SK-N-SH treated with all-trans-retinoic acid at 6 μM for 48 hours (cell line): ENCODE data around the gene ADAMTS17.

ENCODE experiments used
- ARNTL ChIP-seq: fragments of 450-650 bp; formaldehyde crosslinking; IDR thresholded peaks from 2 replicates; pipeline ENCODE4 v1.5.0; 2020; ENCODE audit warnings: low read depth, mild to moderate bottlenecking, moderate library complexity, borderline replicate concordance
- CREB5 ChIP-seq: fragments of 250-450 bp; sonication (Bioruptor Pico); IDR thresholded peaks from 2 replicates; pipeline ENCODE4 v1.5.1; 2020; ENCODE audit warnings: low read depth, mild to moderate bottlenecking, moderate library complexity
- CSDC2 ChIP-seq: fragments of 250-450 bp; sonication (Bioruptor Pico); IDR thresholded peaks from 2 replicates; pipeline ENCODE4 v1.5.0; 2020; ENCODE audit warnings: mild to moderate bottlenecking, moderate library complexity
- GLIS3 ChIP-seq: fragments of 250-450 bp; sonication (Bioruptor Pico); IDR thresholded peaks from 2 replicates; pipeline ENCODE4 v1.5.0; 2020; ENCODE audit warnings: mild to moderate bottlenecking, moderate library complexity
- PATZ1 ChIP-seq: fragments of 250-450 bp; sonication (Bioruptor Pico); IDR thresholded peaks from 2 replicates; pipeline ENCODE4 v1.8.0; 2020; ENCODE audit warnings: mild to moderate bottlenecking, moderate library complexity, borderline replicate concordance
- PPARA ChIP-seq: fragments of 250-450 bp; sonication (Bioruptor Pico); IDR thresholded peaks from 2 replicates; pipeline ENCODE4 v1.5.0; 2020; ENCODE audit warnings: mild to moderate bottlenecking, borderline replicate concordance
- ZC3H10 ChIP-seq: fragments of 250-450 bp; sonication (Bioruptor Pico); IDR thresholded peaks from 2 replicates; pipeline ENCODE4 v1.5.1; 2021; ENCODE audit warnings: mild to moderate bottlenecking, moderate library complexity
- ZFP3 ChIP-seq: fragments of 250-450 bp; sonication (Bioruptor Pico); IDR thresholded peaks from 2 replicates; pipeline ENCODE4 v1.5.0; 2020; ENCODE audit warnings: mild to moderate bottlenecking, moderate library complexity
- ZFP30 ChIP-seq: fragments of 450-650 bp; formaldehyde crosslinking; IDR thresholded peaks from 2 replicates; pipeline ENCODE4 v1.5.0; 2022; ENCODE audit warnings: mild to moderate bottlenecking, moderate library complexity
- ZNF565 ChIP-seq: fragments of 450-650 bp; formaldehyde crosslinking; conservative IDR thresholded peaks from 2 replicates; pipeline ENCODE4 v1.5.0; 2020; ENCODE audit warnings: low read depth, mild to moderate bottlenecking, moderate library complexity
- ZNF70 ChIP-seq: fragments of 450-650 bp; formaldehyde crosslinking; IDR thresholded peaks from 2 replicates; pipeline ENCODE4 v1.5.0; 2020; ENCODE audit warnings: mild to moderate bottlenecking, moderate library complexity
- ZNF8 ChIP-seq: fragments of 450-650 bp; formaldehyde crosslinking; IDR thresholded peaks from 2 replicates; pipeline ENCODE4 v1.5.0; 2020; ENCODE audit warnings: mild to moderate bottlenecking, moderate library complexity
- TF ChIP-seq, protein P1 (sequence below): fragments of 250-450 bp; sonication (Bioruptor Pico); IDR thresholded peaks from 2 replicates; pipeline ENCODE4 v1.5.1; 2021; ENCODE audit warnings: mild to moderate bottlenecking, moderate library complexity
- TF ChIP-seq, protein P2 (sequence below): fragments of 250-450 bp; sonication (Bioruptor Pico); IDR thresholded peaks from 2 replicates; pipeline ENCODE4 v1.8.0; 2021; ENCODE audit warnings: low read depth, mild to moderate bottlenecking, moderate library complexity, borderline replicate concordance

DNA sequence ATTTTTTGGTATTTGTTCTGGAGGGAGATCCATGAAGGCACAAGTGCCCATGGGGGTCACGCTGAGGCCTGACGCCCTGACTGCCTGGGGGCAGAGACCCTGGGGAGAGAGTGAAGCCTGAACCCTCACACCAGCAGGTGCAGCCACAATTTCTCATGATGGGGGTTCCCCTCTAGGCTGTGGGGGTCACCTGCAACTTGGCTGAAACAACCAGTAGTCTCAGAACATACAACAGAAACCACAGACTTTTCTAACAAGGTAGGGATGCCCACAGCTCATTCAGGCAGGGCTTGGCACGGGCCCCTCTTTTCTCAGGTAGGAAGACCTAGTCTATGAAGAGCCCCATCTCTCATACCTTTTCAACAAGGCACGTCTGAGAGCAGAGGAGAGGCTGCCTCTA lies 245.1 kb downstream of the ADAMTS17 start:
- TF ChIP-seq ZNF565 (CRISPR knock-in tag) (no peak), PATZ1 (CRISPR knock-in tag) (no peak), ZC3H10 (CRISPR knock-in tag) (no peak), ZNF8 (no peak), PPARA (CRISPR knock-in tag) (no peak), ZFP3 (CRISPR knock-in tag) (no peak), ZFP30 (CRISPR knock-in tag) (no peak), CREB5 (CRISPR knock-in tag) (no peak), ZNF70 (CRISPR knock-in tag) (no peak), CSDC2 (CRISPR knock-in tag) (no peak), GLIS3 (CRISPR knock-in tag) (no peak), ARNTL (no peak)
- TF ChIP-seq, protein P1, sequence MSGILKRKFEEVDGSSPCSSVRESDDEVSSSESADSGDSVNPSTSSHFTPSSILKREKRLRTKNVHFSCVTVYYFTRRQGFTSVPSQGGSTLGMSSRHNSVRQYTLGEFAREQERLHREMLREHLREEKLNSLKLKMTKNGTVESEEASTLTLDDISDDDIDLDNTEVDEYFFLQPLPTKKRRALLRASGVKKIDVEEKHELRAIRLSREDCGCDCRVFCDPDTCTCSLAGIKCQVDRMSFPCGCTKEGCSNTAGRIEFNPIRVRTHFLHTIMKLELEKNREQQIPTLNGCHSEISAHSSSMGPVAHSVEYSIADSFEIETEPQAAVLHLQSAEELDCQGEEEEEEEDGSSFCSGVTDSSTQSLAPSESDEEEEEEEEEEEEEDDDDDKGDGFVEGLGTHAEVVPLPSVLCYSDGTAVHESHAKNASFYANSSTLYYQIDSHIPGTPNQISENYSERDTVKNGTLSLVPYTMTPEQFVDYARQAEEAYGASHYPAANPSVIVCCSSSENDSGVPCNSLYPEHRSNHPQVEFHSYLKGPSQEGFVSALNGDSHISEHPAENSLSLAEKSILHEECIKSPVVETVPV, result no peak
- TF ChIP-seq, protein P2, sequence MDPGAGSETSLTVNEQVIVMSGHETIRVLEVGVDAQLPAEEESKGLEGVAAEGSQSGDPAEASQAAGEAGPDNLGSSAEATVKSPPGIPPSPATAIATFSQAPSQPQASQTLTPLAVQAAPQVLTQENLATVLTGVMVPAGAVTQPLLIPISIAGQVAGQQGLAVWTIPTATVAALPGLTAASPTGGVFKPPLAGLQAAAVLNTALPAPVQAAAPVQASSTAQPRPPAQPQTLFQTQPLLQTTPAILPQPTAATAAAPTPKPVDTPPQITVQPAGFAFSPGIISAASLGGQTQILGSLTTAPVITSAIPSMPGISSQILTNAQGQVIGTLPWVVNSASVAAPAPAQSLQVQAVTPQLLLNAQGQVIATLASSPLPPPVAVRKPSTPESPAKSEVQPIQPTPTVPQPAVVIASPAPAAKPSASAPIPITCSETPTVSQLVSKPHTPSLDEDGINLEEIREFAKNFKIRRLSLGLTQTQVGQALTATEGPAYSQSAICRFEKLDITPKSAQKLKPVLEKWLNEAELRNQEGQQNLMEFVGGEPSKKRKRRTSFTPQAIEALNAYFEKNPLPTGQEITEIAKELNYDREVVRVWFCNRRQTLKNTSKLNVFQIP (CRISPR knock-in tag), result no peak
